ENCODE data around the gene SIPA1L3. TPM values are rescaled to one million over a fixed set of nuclear protein-coding genes. Genes with fewer than 3 reads are reported as not detected.

SIPA1L3 gene
- polyA plus RNA-seq, 1 of the 3 experiments (the other 2 are of a cell fraction) = 11.6 TPM

DNA sequence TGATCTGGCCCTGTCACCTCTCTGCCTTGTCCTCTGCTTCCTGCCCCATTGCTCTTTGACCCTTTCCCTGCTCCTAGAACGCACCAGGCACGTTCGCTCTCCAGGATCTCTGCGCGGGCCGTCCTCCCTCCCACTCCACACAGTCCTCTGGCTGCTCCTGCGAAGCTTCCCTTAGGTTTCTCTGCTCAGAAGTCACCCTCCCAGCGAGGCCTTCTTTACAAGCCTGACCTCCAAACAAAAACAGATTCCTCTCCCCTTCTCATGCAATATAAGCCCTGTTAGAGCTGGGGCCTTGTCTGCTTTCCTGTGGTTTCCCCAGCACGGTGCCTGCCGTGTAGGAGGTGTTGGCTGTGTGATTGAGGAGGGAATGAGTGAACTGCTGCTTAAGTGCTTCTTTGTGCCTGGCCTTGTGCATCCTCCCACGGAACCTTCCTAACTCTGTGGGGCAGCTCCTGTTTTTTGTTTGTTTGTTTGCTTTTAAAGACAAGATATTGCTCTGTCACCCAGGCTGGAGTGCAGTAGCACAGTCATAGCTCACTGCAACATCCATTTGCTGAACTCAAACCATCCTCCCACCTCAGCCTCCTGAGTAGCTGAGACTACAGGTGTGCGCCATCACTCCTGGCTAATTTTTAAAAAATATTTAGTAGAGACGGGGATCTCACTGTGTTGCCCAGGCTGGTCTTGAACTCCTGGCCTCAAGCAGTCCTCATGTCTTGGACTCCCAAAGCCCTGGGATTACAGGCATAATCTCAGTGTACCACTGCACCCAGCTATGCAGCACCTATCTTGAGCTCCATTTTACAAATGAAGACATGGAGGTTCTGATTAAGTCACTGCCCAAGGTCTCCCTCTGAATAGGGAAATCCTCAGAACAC lies 82.0 kb downstream of the SIPA1L3 start:
- Histone ChIP-seq H3K79me2 (ENCODE audit: insufficient read depth) (peaks cover 71% of the 10 kb centered on the region), H3K4me1 (ENCODE audit: control insufficient read depth in 1 of 2, insufficient read depth in 2 of 2, low read depth in 1 of 2, low read length in 1 of 2) (peaks cover 2 to 3% of the 10 kb centered on the region in 2 experiments; a peak in 2 of 4 replicates), H4K20me1 (ENCODE audit: insufficient read depth) (no peaks in the 10 kb centered on the region), H3K27ac (ENCODE audit: low read depth in 2 of 2, low read length in 1 of 2) (no peak overlapping the region), H3F3A (replicated peaks; ENCODE audit: insufficient read depth) (no peaks in the 10 kb centered on the region), H3K27me3 (ENCODE audit: insufficient read depth) (no peaks in the 10 kb centered on the region), H3K4me2 (no peak overlapping the region), H2AFZ (ENCODE audit: low read depth) (no peak overlapping the region), H3K9ac (no peak overlapping the region), H3K36me3 (replicated peaks in 1 of 2; ENCODE audit: control insufficient read depth in 1 of 2, insufficient read depth in 2 of 2, low read length in 1 of 2) (no peaks in the 10 kb centered on the region), H3K4me3 (ENCODE audit: low read depth in 2 of 2, low read length in 1 of 2) (no peak overlapping the region), H3K9me2 (no peaks in the 10 kb centered on the region), H3K9me3 (no peaks in the 10 kb centered on the region)
- DNase-seq = no peak
- WGBS (ENCODE audit: low lambda C conversion rate) = 91% methylated on average over 13 of the region's 13 CpGs
- CTCF ChIA-PET = interaction anchor here (1.1 kb wide), 2 partner anchors 81 to 87 kb away, joined by 3 read pairs; no protein-coding TSS in a partner anchor
- POLR2A ChIA-PET = interaction anchor here (0.7 to 0.9 kb wide), 2 partner anchors 14 to 16 kb away, joined by 3 read pairs; no protein-coding TSS in a partner anchor
- no peak for TF ChIP-seq SMC3 (IDR thresholded peaks at IDR 0.05; ENCODE audit: low read depth, low read length)
- no peak for TF ChIP-seq PBX3 (IDR thresholded peaks at IDR 0.05)
- no peak for TF ChIP-seq TCF12 (IDR thresholded peaks at IDR 0.05)
- TF ChIP-seq FOXJ3 (CRISPR knock-in tag; IDR thresholded peaks at IDR 0.05) = no peak
- TF ChIP-seq RCOR1 (IDR thresholded peaks at IDR 0.05; ENCODE audit: low read length) = no peak
- TF ChIP-seq RXRA (IDR thresholded peaks at IDR 0.05; ENCODE audit: borderline replicate concordance, low read depth) = no peak
- TF ChIP-seq GABPA (IDR thresholded peaks at IDR 0.05; ENCODE audit: low read depth) = no peak
- no peak for TF ChIP-seq SIN3A (IDR thresholded peaks at IDR 0.05; ENCODE audit: borderline replicate concordance, low read depth, low read length)
- no peak for TF ChIP-seq JUND (IDR thresholded peaks at IDR 0.05)
- no peak for TF ChIP-seq YY1 (IDR thresholded peaks at IDR 0.05; ENCODE audit: low read depth)

DNA sequence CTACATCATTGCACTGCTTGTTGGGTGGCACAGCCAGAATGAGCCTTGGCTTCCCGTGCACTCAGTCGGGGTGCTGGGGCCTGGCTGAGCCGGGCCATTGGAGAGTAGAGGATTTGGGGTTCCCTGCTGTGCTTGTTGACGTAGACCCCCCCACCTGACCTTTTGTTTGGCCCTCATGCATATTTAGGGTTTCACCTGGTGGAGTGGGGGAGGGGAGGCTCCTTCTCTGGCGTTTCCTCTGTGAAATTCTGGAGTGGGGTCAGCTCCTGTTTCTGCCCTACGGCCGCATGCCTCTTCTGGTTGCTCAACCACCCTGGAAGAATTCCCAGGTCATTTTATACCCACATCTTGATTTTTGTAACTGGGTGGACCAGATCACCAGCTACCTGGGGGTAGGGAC lies 82.8 kb downstream of the SIPA1L3 start:
- Histone ChIP-seq H2AFZ (ENCODE audit: low read depth) (no peak overlapping the region), H3K4me2 (no peak overlapping the region), H3K9me3 (no peaks in the 10 kb centered on the region), H4K20me1 (ENCODE audit: insufficient read depth) (no peaks in the 10 kb centered on the region), H3K36me3 (replicated peaks in 1 of 2; ENCODE audit: control insufficient read depth in 1 of 2, insufficient read depth in 2 of 2, low read length in 1 of 2) (no peaks in the 10 kb centered on the region), H3K9me2 (no peaks in the 10 kb centered on the region), H3F3A (replicated peaks; ENCODE audit: insufficient read depth) (no peaks in the 10 kb centered on the region), H3K27ac (ENCODE audit: low read depth in 2 of 2, low read length in 1 of 2) (no peak overlapping the region), H3K27me3 (ENCODE audit: insufficient read depth) (no peaks in the 10 kb centered on the region), H3K4me3 (ENCODE audit: low read depth in 2 of 2, low read length in 1 of 2) (no peak overlapping the region), H3K79me2 (ENCODE audit: insufficient read depth) (peaks cover 76% of the 10 kb centered on the region), H3K4me1 (ENCODE audit: control insufficient read depth in 1 of 2, insufficient read depth in 2 of 2, low read depth in 1 of 2, low read length in 1 of 2) (peaks cover 2 to 3% of the 10 kb centered on the region in 2 experiments; a peak in 2 of 4 replicates), H3K9ac (no peak overlapping the region)
- ChIA-PET CTCF (interaction anchor here (1.1 kb wide), 1 partner anchor 82 kb away, joined by 3 read pairs; no protein-coding TSS in a partner anchor), POLR2A (no interaction called here)
- 92% methylated on average over 4 of the region's 7 CpGs for WGBS (ENCODE audit: low lambda C conversion rate)
- no peak for TF ChIP-seq YY1 (IDR thresholded peaks at IDR 0.05; ENCODE audit: low read depth)
- TF ChIP-seq TCF12 (IDR thresholded peaks at IDR 0.05) = no peak
- no peak for TF ChIP-seq CHD2 (IDR thresholded peaks at IDR 0.05; ENCODE audit: low read length, partially characterized antibody)
- TF ChIP-seq, protein P1, sequence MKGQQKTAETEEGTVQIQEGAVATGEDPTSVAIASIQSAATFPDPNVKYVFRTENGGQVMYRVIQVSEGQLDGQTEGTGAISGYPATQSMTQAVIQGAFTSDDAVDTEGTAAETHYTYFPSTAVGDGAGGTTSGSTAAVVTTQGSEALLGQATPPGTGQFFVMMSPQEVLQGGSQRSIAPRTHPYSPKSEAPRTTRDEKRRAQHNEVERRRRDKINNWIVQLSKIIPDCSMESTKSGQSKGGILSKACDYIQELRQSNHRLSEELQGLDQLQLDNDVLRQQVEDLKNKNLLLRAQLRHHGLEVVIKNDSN (IDR thresholded peaks at IDR 0.05; ENCODE audit: borderline replicate concordance, low read depth) = no peak
- TF ChIP-seq EP300 (IDR thresholded peaks at IDR 0.05; ENCODE audit: borderline replicate concordance in 1 of 2, low read depth in 1 of 2, low read length in 1 of 2) = no peak
- no peak for DNase-seq

All from SK-N-SH (cell line).